NCI-H774 (cell line): ENCODE results near the gene ARL3.

ENCODE experiments used
- DNase-seq: peaks from one replicate; lab custom pipeline; 2025; lab: John Stamatoyannopoulos, UW

ARL3 gene

GRCh38 chr10:102650655-102651454, 63.3 kb downstream of the ARL3 start:
- no peak for DNase-seq

- no peak for DNase-seq
Observed at GRCh38 chr10:102649797-102650654, 64.2 kb downstream of the ARL3 start.

- DNase-seq: no peak
Observed at GRCh38 chr10:102648889-102649796, 65.1 kb downstream of the ARL3 start.

DNA sequence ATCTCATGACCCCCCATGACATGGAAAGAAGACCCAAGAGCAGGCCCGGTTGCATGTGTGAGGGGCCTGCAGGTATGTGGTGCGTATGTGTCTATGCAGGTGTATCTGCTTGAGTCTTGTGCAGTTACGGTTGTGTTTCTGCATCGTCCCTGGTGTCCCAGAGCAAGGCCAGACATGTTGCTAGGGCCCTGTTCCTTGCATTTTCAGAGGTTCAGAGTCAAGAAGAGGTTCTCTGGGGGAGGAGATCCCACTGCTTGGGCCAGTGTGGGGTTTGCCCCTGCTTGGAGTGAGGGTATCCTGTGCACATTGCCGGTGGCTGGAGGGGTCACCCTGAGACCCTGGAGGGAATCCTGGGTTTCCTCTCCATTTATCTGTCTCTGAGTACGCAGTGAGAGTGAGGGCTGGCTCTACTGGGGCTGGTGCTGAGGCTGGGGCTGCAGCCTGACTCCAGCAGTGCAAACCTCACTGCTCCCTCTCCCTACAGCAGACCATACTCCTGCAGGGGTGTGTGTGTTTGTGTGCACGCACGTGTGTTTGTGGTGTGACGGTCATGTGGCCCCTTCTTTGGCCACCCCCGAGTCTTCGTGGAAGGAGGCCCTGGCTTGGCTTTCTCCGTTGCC, 65.8 kb downstream of the ARL3 start:
- DNase-seq: no peak

- no peak for DNase-seq
Observed at GRCh38 chr10:102647443-102648268, 66.5 kb downstream of the ARL3 start.

GRCh38 chr10:102646610-102647442, 67.4 kb downstream of the ARL3 start:
- no peak for DNase-seq

DNA sequence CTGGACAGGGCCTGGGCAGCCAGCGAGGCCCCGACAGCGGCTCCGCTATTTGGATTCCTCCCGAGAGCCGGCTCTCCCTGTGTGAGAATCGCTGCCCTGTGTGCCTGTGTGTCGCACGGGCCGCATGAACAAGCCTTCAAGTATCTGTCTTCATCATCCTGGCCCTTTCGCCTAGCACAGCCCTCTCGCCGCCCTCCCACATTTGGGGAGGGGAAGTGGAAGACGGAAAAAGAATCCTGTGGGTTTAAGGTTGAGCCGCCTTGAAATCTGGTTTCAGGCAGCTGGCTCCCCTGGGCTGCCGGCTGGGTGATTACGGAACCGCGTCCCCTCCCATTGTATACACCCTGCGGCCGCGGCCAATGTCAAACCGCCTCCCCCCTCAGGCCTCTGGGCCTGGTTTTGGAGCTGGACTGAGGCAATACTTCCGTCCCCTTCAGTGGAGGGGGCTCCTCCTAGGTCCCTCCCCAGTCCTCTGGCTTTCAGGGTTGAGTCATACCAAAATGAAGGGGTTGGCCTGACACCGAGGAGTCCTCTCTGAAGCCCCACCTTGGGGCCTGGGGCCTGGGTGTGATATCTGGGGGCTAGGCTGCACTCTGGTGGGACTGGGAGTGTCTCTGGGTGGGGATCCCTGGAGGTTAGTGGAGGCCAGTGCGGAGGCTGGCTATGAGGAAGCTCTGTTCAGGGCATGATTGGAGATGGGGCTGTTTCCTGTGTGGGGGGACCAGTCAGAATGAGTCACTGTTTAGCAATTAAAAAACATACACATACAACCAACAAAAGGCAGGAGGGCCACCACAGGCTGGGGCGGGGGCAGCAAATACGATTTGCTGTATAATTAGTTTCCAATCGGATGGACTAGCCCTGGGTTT, 68.2 kb downstream of the ARL3 start:
- no peak for DNase-seq

GRCh38 chr10:102645388-102645740, 68.8 kb downstream of the ARL3 start:
- DNase-seq: no peak

DNA sequence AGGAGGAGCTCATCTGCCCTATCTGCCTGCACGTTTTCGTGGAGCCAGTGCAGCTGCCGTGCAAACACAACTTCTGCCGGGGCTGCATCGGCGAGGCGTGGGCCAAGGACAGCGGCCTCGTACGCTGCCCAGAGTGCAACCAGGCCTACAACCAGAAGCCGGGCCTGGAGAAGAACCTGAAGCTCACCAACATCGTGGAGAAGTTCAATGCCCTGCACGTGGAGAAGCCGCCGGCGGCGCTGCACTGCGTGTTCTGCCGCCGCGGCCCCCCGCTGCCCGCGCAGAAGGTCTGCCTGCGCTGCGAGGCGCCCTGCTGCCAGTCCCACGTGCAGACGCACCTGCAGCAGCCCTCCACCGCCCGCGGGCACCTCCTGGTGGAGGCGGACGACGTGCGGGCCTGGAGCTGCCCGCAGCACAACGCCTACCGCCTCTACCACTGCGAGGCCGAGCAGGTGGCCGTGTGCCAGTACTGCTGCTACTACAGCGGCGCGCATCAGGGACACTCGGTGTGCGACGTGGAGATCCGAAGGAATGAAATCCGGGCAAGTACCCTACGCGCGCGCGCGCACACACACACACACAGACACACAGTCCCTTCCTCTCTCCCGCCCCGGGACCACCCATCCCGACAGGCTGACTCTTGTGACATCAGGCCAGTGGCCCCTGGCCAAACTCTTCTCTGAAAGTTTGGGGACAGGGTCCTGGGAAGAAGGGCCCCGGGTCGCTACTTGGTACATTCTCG, 69.4 kb downstream of the ARL3 start:
- peak; percentile 57 for DNase-seq

DNA sequence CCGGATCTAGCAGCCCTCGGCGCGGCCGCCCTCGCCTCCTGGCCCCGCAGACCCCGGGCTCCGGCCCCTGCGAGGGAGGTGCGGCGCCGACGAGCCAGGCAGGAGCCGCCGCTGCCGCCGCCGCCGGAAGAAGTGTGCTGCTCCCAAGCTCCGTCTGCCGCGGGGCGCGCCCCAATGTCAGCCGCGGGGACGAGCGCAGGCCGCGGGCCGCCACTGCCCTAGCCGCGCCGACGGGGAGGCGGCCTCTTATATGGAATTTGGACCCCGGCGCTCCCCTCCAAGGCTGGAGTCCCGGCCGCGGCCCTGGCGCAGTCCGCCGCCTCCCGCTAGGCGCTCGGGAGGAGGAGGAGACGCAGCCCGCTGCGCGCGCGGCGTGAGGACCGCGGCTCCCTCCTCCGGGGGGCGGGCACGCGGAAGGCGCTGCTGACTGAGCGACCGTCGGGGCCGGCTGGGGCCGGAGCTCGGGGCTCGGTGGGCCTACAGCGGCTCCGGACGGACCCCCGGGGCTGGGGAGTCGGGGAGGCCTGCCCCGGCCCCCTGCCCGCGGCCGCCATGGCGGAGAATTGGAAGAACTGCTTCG, 70.0 kb downstream of the ARL3 start, which contains the start of gene TRIM8:
Gene TRIM8, plus strand, starts transcription at position 414 of the 580 bp plus-strand sequence. Its CDS starts 139 bp downstream, at position 553.
- DNase-seq: no peak

GRCh38 chr10:102643336-102644065, 70.7 kb downstream of the ARL3 start:
- peak; percentile 14 for DNase-seq

GRCh38 chr10:102642736-102643335, 71.4 kb downstream of the ARL3 start:
- DNase-seq: no peak

GRCh38 chr10:102641880-102642735, 72.1 kb downstream of the ARL3 start:
- DNase-seq: peak; percentile 77

DNA sequence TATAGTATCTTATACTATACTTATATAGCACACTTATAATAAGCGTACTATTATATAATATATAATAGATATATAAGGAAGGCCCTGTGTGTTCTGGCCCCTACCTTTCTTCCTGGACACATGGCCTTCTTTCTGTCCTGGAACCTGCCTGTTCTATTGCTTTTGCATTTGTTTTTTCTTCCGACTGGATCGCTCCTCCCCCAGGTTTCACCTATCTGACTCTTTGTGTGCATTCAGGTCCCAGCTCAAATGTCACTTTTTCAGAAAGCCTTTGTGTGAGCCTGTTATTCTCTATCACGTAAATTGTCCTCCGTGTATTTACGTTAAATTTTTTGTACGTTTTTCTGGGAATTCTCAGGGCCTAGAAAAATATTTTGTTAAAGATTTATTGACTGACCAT, 72.8 kb downstream of the ARL3 start:
- DNase-seq: no peak

DNA sequence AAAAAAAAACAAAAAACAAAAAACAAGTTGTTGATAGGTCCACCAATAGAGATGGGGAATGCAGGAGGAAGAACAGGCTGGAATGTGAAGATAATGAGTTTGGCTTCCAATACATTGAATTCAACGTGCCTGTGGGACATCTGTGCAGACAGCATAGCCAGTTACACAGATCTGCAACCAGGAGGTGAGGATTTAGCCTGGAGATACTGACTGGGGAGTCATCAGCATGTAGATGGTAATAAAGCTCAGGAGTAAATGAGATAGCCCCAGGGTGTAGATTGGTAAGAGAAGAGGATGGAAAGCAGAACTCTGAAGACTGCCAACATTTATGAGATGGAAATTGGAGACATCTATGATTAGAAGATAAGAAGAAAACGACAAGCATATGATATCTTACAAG, 74.7 kb downstream of the ARL3 start:
- no peak for DNase-seq

DNA sequence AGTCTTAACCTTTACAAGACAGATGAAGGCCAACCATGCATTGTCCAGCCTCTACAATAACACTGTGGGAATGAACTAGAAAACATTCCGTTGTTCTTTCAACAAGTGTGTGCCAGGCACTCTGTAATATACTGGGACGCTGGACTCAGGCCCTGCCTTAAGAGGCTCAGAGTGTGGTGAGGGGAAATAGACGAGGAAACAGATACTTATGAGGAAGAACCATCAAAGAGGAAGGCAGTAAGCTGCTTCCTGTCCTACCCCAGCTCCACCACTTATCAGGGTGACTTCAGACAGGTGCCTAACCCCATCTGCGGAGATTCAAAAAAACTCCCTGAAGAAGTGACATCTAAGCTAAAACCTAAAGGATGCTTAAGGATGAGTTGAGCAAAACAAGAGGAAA, 78.8 kb downstream of the ARL3 start:
- DNase-seq: no peak
